ENCODE measurements around the gene LRRC3.

The LRRC3 gene

GRCh38 chr21:44424608-44425306 lies 30.6 kb upstream of the LRRC3 start:
- DNase-seq (ENCODE audit: low spot score), result no peak

DNA sequence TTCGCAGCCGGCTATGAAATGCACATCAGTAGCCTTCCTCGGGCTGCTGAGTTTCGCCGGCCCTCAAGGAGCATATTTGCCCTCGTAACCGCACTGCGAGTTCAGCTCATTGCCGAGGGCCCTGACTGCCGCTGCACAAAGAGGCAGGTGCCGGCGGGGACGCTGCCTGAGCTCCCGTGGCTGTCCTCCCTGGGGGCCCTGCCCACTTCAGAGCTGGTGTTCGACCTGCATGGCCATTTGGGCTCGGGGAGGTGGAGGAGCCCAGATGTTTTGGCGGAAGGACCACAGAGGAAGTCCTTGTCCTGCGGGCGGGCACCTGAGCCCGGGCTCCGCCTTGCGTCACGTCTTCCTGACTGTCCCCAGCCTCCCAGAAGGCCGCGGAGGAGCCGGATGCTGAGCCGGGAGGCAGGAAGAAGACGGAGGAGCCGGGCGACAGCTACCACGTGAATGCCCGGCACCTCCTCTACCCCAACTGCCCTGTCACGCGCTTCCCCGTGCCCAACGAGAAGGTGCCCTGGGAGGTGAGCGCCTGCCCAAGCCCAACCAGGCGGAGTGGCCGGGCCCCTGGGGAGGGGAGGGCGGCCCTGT lies 29.9 kb upstream of the LRRC3 start:
- DNase-seq (ENCODE audit: low spot score), result no peak

DNA sequence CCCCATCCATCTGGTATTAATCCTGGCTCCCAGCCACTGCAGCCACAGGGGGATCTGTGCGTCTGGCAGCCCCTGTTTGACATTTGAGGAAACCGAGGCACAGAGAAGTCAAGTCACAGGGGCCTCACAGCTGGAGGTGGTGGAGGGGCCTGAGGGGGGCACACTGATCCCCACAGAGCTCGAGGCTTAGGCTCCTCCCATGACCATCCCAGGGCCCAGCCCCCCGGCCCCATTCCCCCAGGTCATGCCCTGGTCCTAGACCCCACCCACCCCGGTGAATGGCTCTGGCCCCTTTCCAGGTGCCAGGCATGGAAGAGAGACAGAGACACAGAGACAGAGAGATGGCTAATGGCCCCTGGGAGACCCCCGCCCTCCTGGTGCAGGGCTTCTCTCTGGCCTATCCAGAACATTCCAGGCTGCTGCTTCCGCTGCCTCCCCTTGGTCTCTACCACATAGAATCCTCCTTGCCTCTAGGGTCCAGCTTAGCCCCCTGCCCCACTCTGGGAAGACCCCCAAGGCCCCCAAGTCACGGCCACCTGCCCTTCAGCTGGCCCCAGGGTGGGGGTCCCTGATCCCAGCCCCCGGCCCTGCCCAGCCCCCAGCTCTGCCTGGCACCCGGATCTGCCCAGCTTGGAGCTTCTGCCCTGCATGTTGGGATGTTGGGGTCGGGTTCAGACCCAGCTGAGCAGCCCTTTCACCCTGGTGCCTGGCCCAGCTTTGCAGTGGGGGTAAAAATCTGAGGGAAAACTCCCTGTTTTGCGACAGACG lies 29.2 kb upstream of the LRRC3 start:
- no peak for DNase-seq (ENCODE audit: low spot score)

- DNase-seq (ENCODE audit: low spot score), result no peak
Observed at GRCh38 chr21:44426663-44427191, 28.6 kb upstream of the LRRC3 start.

DNA sequence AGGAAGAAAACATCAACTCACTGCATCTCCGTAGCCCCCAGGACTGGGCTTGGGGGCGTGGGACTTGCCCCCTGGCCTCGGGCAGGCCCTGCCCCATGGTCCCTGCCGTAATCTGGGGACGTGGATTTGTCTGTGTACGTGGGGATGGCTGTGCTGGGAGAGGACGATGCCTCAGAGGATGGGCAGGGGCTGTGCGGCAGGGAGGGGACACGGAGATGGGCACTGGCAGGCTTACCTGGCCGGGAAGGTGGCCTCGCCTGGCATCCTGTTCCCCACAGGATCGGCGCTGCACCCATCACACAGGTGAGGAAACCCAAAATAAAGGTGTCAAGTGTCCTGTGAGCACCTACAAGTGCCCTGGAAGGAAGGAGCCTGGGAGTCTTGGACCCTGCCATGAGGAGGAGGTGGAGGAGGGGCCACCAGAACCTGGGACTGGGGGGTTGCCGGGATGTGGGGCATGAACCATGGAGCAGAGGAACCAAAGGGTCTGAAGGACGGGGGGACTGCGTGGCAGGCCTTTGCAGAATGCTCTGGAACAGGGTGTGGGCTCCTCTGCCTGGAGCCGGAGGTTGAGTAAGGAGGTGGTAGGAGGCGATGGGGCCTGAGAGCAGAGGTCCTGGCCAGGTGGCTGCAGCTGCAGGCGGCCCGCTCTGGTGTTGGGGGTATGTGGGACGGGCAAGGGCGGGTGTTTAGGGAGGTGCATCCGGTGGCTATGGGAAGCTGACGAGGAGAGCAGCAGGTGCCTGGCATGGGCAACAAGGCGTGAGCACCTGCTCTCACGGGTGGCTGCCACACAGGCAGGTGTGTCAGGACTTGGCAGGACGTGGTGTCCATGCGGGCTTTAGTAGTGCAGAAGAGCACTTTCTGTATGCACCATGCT lies 27.8 kb upstream of the LRRC3 start:
- DNase-seq (ENCODE audit: low spot score), result no peak

GRCh38 chr21:44428281-44428960 lies 26.9 kb upstream of the LRRC3 start:
- DNase-seq (ENCODE audit: low spot score), result peak; percentile 7

DNA sequence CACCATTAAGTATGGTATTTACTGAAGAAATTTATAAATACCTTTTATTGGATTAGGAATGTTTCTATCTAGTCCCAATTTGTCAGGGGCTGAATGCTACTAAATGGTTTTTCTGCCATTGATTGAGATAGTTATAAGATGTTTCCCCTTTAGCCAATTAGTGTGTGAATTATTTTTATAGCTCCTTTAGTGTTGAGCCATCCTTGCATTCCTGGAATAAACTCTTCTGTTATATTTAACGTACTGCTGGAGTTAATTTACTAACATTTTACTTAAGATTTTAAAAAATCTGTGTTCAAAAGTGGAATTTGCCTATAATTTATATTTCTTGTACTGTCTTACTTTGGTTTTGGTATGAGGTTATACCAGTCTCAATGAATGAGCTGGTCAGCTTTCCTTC lies 25.4 kb upstream of the LRRC3 start:
- DNase-seq (ENCODE audit: low spot score), result no peak

GRCh38 chr21:44431300-44431699 lies 24.0 kb upstream of the LRRC3 start:
- no peak for DNase-seq (ENCODE audit: low spot score)

DNA sequence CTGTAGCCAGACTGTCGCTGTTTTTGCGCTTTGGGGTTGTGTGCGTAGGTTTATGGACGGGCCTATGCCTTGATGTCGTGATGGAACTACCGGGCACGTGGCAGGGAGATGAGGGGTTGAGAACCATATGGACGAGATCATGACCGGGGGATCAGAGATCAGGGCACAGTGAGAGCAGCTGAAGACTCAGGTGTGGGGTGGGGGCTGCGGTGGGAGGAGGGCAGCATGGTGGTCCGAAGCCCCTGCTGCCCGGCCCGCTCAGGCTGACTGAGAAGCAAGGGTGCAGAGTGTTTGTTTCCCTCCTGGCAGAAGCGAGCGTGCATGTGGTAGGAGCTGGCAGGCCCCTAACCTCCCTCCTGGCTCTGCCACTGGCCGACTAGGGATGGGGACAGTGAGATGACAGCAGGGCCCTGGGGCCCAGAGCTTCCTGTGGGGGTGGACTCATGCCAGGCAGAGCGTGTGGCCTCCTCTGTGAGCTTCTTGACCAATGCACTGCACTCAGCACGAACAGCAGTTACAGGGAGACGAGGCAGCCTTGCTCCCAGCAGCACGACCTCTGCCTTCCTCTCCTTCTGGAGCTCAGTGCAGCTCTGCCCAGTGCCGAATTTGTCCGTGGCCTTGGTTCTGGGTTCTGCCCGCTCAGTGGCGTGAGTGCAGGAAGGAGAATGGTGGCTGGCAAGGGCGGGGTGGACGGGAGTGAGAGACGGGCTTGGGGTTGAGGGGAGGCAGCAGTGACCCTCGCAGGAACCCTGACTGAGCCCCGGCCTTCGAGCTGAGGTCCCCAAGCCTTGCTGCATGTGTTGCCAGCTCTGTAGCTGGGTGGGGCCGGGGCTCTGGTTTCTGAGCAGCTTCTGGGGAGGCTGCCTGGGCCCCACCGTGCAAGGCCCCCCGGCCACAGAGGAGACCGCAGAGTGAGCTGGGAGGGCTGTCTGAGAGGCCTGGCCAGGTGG lies 22.2 kb upstream of the LRRC3 start:
- DNase-seq (ENCODE audit: low spot score), result no peak

DNA sequence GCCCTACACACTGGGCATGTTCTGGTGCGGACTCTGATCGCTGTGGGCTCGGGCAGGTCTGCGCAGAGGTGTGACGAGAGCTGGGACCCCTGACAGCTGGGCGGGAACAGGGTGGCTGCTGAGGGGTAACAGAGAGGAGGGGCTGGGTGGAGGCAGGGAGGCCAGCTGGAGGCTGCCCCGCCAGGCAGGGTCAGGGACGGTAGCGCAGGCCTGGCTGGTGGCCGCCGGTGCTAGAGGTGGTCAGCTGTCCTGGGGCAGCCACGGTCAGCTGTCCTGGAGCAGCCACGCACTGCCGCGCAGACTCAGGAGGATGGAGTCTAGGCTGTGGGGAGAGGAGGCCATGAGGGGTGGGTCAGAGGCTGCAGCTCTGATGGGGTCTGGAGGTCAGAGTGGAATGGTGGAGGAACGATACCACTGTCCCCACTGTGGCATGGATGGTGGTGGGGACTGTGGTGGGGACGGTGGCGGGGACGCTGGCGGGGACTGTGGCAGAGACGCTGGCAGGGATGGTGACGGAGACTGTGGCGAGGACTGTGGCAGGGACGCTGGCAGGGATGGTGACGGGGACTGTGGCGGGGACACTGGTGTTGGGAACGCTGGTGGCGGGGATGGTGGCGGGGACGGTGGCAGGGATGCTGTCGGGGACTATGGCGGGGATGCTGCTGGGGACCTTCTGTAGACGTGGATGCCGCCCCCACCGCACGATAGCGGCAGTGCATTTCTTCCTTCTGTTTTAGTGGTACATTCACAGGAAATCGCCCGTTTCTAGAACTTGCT lies 21.3 kb upstream of the LRRC3 start:
- no peak for DNase-seq (ENCODE audit: low spot score)

DNA sequence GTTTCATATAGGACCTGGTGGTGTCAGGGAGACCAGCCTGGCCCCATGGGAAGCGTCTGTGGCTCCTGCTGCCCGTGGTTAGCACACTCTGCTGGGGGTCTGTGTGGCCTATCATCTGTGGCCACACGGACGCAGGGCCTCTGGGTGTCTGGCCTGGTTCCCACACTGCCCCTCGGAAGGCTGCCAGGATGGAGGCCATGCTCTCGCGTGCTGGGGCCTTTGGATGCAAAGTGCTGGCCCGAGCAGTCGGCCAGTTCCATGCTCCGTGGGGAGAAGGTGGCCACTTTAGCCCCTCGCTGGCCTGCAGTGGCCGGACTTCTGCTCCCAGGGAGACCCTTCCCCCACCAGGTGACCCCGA lies 20.8 kb upstream of the LRRC3 start:
- no peak for DNase-seq (ENCODE audit: low spot score)

- no peak for DNase-seq (ENCODE audit: low spot score)
Observed at GRCh38 chr21:44434936-44435635, 20.2 kb upstream of the LRRC3 start.

GRCh38 chr21:44436111-44436611 lies 19.1 kb upstream of the LRRC3 start:
- no peak for DNase-seq (ENCODE audit: low spot score)

GRCh38 chr21:44436958-44437357 lies 18.4 kb upstream of the LRRC3 start:
- no peak for DNase-seq (ENCODE audit: low spot score)

DNA sequence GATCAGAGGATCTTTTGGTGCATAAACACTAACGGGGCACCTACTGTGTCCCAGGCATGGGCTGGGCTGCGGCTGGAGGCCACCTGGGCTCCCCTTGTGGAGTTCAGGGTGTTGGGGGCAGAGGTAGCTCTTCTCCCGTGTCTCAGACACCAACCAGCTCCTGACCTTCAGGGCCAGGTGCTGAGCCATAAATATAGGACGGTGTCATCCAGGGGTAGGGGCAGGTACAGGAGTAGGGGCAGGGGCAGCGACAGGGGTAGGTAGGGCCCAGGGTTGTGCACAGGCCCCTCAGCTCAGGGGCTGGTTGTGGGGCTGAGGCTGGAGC lies 18.0 kb upstream of the LRRC3 start:
- no peak for DNase-seq (ENCODE audit: low spot score)

GRCh38 chr21:44437696-44438431 lies 17.4 kb upstream of the LRRC3 start:
- no peak for DNase-seq (ENCODE audit: low spot score)

DNA sequence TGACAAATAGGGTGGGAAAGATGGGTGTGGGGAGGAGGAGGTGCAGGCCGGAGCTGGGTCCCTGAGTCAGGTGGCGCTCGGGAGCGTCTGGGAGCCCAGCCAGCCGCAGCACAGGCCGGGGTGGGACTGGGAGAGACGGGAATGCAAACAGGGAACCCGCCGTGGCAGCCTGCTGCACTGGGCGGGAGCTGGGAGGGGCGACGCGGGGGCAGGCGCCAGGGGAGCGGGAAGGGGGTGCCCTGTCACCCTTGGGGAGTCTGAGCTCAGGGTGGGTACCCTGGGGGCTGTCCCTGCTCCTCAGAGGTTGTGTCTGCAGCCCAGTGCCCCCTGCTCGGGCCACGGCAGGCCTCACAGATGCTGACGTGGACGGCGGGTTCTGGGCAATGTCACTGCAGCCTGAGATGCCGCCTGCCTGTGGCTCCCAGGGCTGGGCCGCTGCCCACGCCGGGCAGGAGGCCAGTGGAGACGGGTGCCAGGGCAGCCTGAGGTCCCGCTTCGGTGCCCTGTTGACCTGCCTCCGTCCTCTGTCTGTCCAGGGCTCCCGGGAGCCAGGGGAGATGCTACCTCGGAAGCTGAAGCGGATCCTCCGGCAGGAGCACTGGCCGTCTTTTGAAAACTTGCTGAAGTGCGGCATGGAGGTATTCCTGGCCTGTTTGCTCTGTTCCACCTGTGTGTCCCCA lies 16.6 kb upstream of the LRRC3 start:
- no peak for DNase-seq (ENCODE audit: low spot score)

GRCh38 chr21:44439211-44439600 lies 16.1 kb upstream of the LRRC3 start:
- no peak for DNase-seq (ENCODE audit: low spot score)

Data from CD4-positive, alpha-beta T cell treated with Interleukin-15 for 4 hours (primary cell).